H1 (cell line): ENCODE results near the gene PAIP2. TPM values are rescaled to one million over a fixed set of nuclear protein-coding genes. Genes with fewer than 3 reads are reported as not detected.

Experiments used
- CTCF ChIA-PET: fragments of 300-600 bp; sonication (Branson Sonifier 250); formaldehyde crosslinking; loops from one replicate; lab custom pipeline; 2021; ENCODE audit not compliant: partially characterized antibody; lab: Charles Lee
- POLR2A ChIA-PET: fragments of 300-600 bp; sonication (Branson Sonifier 250); formaldehyde crosslinking; loops from one replicate; lab custom pipeline; 2021; ENCODE audit warnings: inconsistent platforms; ENCODE audit not compliant: partially characterized antibody; lab: Charles Lee
- DNase-seq, 2 experiments: peaks; one replicate each; pipeline versions ENCODE4 v3.0.0 to v3.0.0-alpha.2; 2010 to 2022; ENCODE audit warnings: low spot score in 2 of 2, low read depth in 1 of 2, mixed read lengths in 1 of 2
- FAIRE-seq: peaks from 2 replicates; lab custom pipeline; 2011; peaks lifted over from hg19 to GRCh38; lab: Jason Lieb, UNC
- H2AFZ ChIP-seq: 2 replicates; pipeline ENCODE4 v1.8.1; 2012; ENCODE audit warnings: low read length, inconsistent platforms
- H2AK5ac ChIP-seq: 2 replicates; pipeline ENCODE4 v1.6.1; 2013; ENCODE audit warnings: low read depth, low read length
- H2BK120ac ChIP-seq: replicated peaks from 2 replicates; pipeline ENCODE3; 2013; ENCODE audit warnings: low read depth, low read length, inconsistent platforms
- H2BK12ac ChIP-seq: 2 replicates; pipeline ENCODE4 v1.6.1; 2013; ENCODE audit warnings: low read depth, low read length
- H2BK15ac ChIP-seq: 2 replicates; pipeline ENCODE4 v1.6.1; 2013; ENCODE audit warnings: low read length
- H2BK20ac ChIP-seq: 2 replicates; pipeline ENCODE4 v1.6.1; 2013; ENCODE audit warnings: low read length
- H2BK5ac ChIP-seq: 2 replicates; pipeline ENCODE4 v1.6.1; 2013; ENCODE audit warnings: low read depth, low read length
- H3K14ac ChIP-seq: 2 replicates; pipeline ENCODE4 v1.6.1; 2013; ENCODE audit warnings: inconsistent platforms; ENCODE audit not compliant: insufficient read length
- H3K18ac ChIP-seq: 2 replicates; pipeline ENCODE4 v1.6.1; 2013; ENCODE audit warnings: low read length; ENCODE audit errors: extremely low read depth
- H3K23ac ChIP-seq: 2 replicates; pipeline ENCODE4 v1.6.1; 2013; ENCODE audit warnings: inconsistent platforms; ENCODE audit not compliant: insufficient read length
- H3K23me2 ChIP-seq: 2 replicates; pipeline ENCODE4 v1.6.1; 2013; ENCODE audit warnings: low read depth, low read length
- H3K27ac ChIP-seq: 2 replicates; pipeline ENCODE4 v1.6.1; 2011; ENCODE audit warnings: low read depth, low read length, inconsistent platforms
- H3K27me3 ChIP-seq, 4 experiments: replicated peaks in 1 of 4; 1 replicate in 1 of 4; 2 replicates in 3 of 4; pipeline versions ENCODE4 v1.6.1 to v1.8.1; 2011 to 2013; ENCODE audit warnings: low read length in 3 of 4, mild to moderate bottlenecking in 3 of 4, inconsistent platforms in 2 of 4, mixed read lengths in 2 of 4, moderate library complexity in 1 of 4; ENCODE audit not compliant: control insufficient read depth in 3 of 4, insufficient read depth in 3 of 4; ENCODE audit errors: extremely low read depth in 1 of 4
- H3K36me3 ChIP-seq, 4 experiments: 2 replicates each; pipeline versions ENCODE4 v1.6.1 to v1.8.1; 2011 to 2013; ENCODE audit warnings: mild to moderate bottlenecking in 4 of 4, low read length in 3 of 4, moderate library complexity in 2 of 4, control low read depth in 1 of 4, inconsistent platforms in 1 of 4; ENCODE audit not compliant: insufficient read depth in 4 of 4, control insufficient read depth in 2 of 4
- H3K4ac ChIP-seq: replicated peaks from 2 replicates; pipeline ENCODE3; 2013; ENCODE audit warnings: low read length, low read depth, mixed read lengths, inconsistent platforms; ENCODE audit not compliant: insufficient read length
- H3K4me1 ChIP-seq, 4 experiments: replicated peaks in 1 of 4; 1 replicate in 1 of 4; 2 replicates in 3 of 4; pipeline versions ENCODE4 v1.6.1 to v1.8.1; 2011 to 2013; ENCODE audit warnings: low read length in 3 of 4, inconsistent platforms in 2 of 4, mixed read lengths in 1 of 4; ENCODE audit not compliant: insufficient read depth in 4 of 4, control insufficient read depth in 3 of 4
- H3K4me2 ChIP-seq, 2 experiments: 2 replicates each; pipeline versions ENCODE4 v1.6.1 to v1.8.1; 2011 to 2013; ENCODE audit warnings: low read depth in 2 of 2, low read length in 2 of 2, control low read depth in 1 of 2, inconsistent platforms in 1 of 2, mild to moderate bottlenecking in 1 of 2; ENCODE audit not compliant: insufficient read depth in 1 of 2
- H3K4me3 ChIP-seq, 4 experiments: fragments of 200-600, 300-600 bp in 1 of 4; sonication (generic), shearing (Covaris generic), sonication (Bioruptor Twin) in 1 of 4; 2 replicates each; pipeline versions ENCODE4 v1.5.1 to v1.8.1; 2011 to 2016; ENCODE audit warnings: low read length in 4 of 4, low read depth in 3 of 4, control low read depth in 2 of 4, inconsistent platforms in 2 of 4, mild to moderate bottlenecking in 2 of 4, mixed read lengths in 1 of 4, moderate library complexity in 1 of 4; ENCODE audit not compliant: insufficient read depth in 2 of 4; ENCODE audit errors: extremely low read depth in 1 of 4
- H3K56ac ChIP-seq: replicated peaks from 2 replicates; pipeline ENCODE3; 2013; ENCODE audit warnings: low read depth, mild to moderate bottlenecking, mixed read lengths, low read length, inconsistent platforms; ENCODE audit not compliant: insufficient read length
- H3K79me1 ChIP-seq: 2 replicates; pipeline ENCODE4 v1.6.1; 2013; ENCODE audit warnings: low read depth, low read length, control low read depth
- H3K79me2 ChIP-seq, 2 experiments: 2 replicates each; pipeline versions ENCODE4 v1.6.1 to v1.8.1; 2012 to 2013; ENCODE audit warnings: low read length in 2 of 2, mild to moderate bottlenecking in 2 of 2, inconsistent platforms in 1 of 2; ENCODE audit not compliant: insufficient read depth in 2 of 2, control insufficient read depth in 1 of 2
- H3K9ac ChIP-seq, 4 experiments: replicated peaks in 1 of 4; 1 replicate in 1 of 4; 2 replicates in 3 of 4; pipeline versions ENCODE4 v1.6.1 to v1.8.1; 2011 to 2013; ENCODE audit warnings: low read depth in 3 of 4, low read length in 3 of 4, control low read depth in 2 of 4, mild to moderate bottlenecking in 2 of 4, moderate library complexity in 2 of 4, inconsistent platforms in 1 of 4; ENCODE audit errors: extremely low read depth in 1 of 4
- H3K9me3 ChIP-seq, 2 experiments: 2 replicates each; pipeline versions ENCODE4 v1.6.1 to v1.8.1; 2012 to 2013; ENCODE audit warnings: mild to moderate bottlenecking in 2 of 2, moderate library complexity in 2 of 2, control low read depth in 1 of 2, inconsistent platforms in 1 of 2, low read depth in 1 of 2, low read length in 1 of 2, mixed read lengths in 1 of 2; ENCODE audit not compliant: insufficient read depth in 2 of 2
- H4K20me1 ChIP-seq, 2 experiments: replicated peaks in 1 of 2; 2 replicates each; pipeline versions ENCODE3 to v1.8.1; 2011 to 2013; ENCODE audit warnings: inconsistent platforms in 2 of 2, low read length in 2 of 2, mild to moderate bottlenecking in 1 of 2; ENCODE audit not compliant: insufficient read depth in 2 of 2, control insufficient read depth in 1 of 2
- H4K5ac ChIP-seq: 2 replicates; pipeline ENCODE4 v1.6.1; 2013; ENCODE audit warnings: low read length, low read depth, mixed read lengths, inconsistent platforms; ENCODE audit not compliant: insufficient read length
- H4K8ac ChIP-seq: 2 replicates; pipeline ENCODE4 v1.8.0; 2013; ENCODE audit warnings: mild to moderate bottlenecking, moderate library complexity, low read length, inconsistent platforms; ENCODE audit not compliant: insufficient read depth; ENCODE audit errors: extremely low read depth
- H4K91ac ChIP-seq: replicated peaks from 2 replicates; pipeline ENCODE3; 2013; ENCODE audit warnings: low read length, mixed read lengths, inconsistent platforms; ENCODE audit not compliant: insufficient read length
- CEBPB ChIP-seq: IDR thresholded peaks from 2 replicates; pipeline ENCODE4 v1.6.1; 2012; ENCODE audit warnings: low read depth, low read length
- RFX5 ChIP-seq: IDR thresholded peaks from 2 replicates; pipeline ENCODE4 v1.6.1; 2011; ENCODE audit warnings: low read depth, low read length, improper control_type of control experiment, borderline replicate concordance
- WGBS, 2 experiments: shearing (Covaris generic) in 1 of 2; methylation state at CpG; one replicate each; pipeline versions ENCODE4 v1.1.6 to v1.1.7; 2013 to 2015; ENCODE audit warnings: low lambda C conversion rate in 2 of 2, mixed read lengths in 2 of 2, inconsistent platforms in 1 of 2, low coverage in 1 of 2, missing lambda C conversion rate in 1 of 2; ENCODE audit not compliant: insufficient replicate concordance in 2 of 2, insufficient coverage in 1 of 2, insufficient read length in 1 of 2; ENCODE audit errors: extremely low coverage in 1 of 2, missing lambda C conversion rate in 1 of 2; 5-methylcytosine and 5-hydroxymethylcytosine counted together
- polyA plus RNA-seq, 7 experiments: library from polyadenylated mRNA; depleted of rRNA in 3 of 7; stranded (reverse) in 5 of 7; unstranded in 2 of 7; fragments of >200 nt in 5 of 7; fragments of 200-250 nt in 2 of 7; gene quantifications; 1 replicate in 5 of 7; 2 replicates in 1 of 7; 4 replicates in 1 of 7; pipeline versions ENCODE4 v1.2.1 to v1.2.3, GENCODE V29; 2011 to 2013; ENCODE audit warnings: missing spikeins in 2 of 7, mixed read lengths in 2 of 7
- total RNA-seq: library from RNA; stranded (reverse); fragmentation: NEBNext Ultra II Directional; extraction: Animal tissue kit (Norgen Biotek cat#: 25700); gene quantifications from 2 replicates; pipeline ENCODE4 v1.2.1, GENCODE V29; 2021

Gene PAIP2
- total and polyA plus RNA-seq, 2 of the 8 experiments (the other 6 are each of a cell fraction or from before 2014, with no cell fraction given): 87.6 to 162 TPM

- FAIRE-seq: no peak
- ChIA-PET POLR2A (interaction anchor here (1.1 kb wide), 1 partner anchor 42 kb away, joined by 3 read pairs; the partner anchor contains the start of gene PAIP2), CTCF (interaction anchor here (1.2 kb wide), 1 partner anchor 252 kb away, joined by 3 read pairs; no protein-coding TSS in a partner anchor)
Measured at GRCh38 chr5:139383275-139383992, 41.8 kb downstream of the PAIP2 start, which contains the start of gene SLC23A1. SLC23A1 (minus strand) TSS chr5:139383297; CDS start chr5:139383253, 44 bp downstream.

More at GRCh38 chr5:139383275-139383992, 41.8 kb downstream of the PAIP2 start, which contains the start of gene SLC23A1:
- Histone ChIP-seq H4K8ac (no peak within 1 kb of the TSS; the same call in 1 of the 2 replicates), H2AK5ac (no peak within 1 kb of the TSS), H3K27me3 (no peaks in the 10 kb centered on the region), H3K79me1 (no peaks in the 10 kb centered on the region; the same call in 1 of the 2 replicates), H2BK20ac (no peak within 1 kb of the TSS), H3K14ac (no peak within 1 kb of the TSS), H3K4me1 (peaks cover 3 to 17% (median 7%) of the 10 kb centered on the region in 4 experiments), H3K27ac (no peak within 1 kb of the TSS), H3K23me2 (no peaks in the 10 kb centered on the region), H3K4ac (no peak within 1 kb of the TSS), H3K4me2 (no peak within 1 kb of the TSS), H4K5ac (no peak within 1 kb of the TSS), H2BK5ac (no peak within 1 kb of the TSS), H3K4me3 (no peak within 1 kb of the TSS), H2BK15ac (no peak within 1 kb of the TSS; the same call in 1 of the 2 replicates), H3K18ac (no peak within 1 kb of the TSS), H3K23ac (no peak within 1 kb of the TSS), H3K56ac (no peak within 1 kb of the TSS), H3K36me3 (no peaks in the 10 kb centered on the region), H2BK12ac (no peak within 1 kb of the TSS), H3K9ac (no peak within 1 kb of the TSS), H2AFZ (no peak within 1 kb of the TSS), H3K79me2 (no peaks in the 10 kb centered on the region), H3K9me3 (no peaks in the 10 kb centered on the region), H4K20me1 (peaks cover 0 to 2% of the 10 kb centered on the region in 2 experiments), H2BK120ac (no peak within 1 kb of the TSS), H4K91ac (no peak within 1 kb of the TSS)
- peak; percentile 44; the same call in 1 of the 2 replicates for TF ChIP-seq CEBPB
- TF ChIP-seq RFX5: no peak
- WGBS, 2 experiments: 90% methylated on average over 10 of the region's 10 CpGs; no CpG with 5 or more reads in 1 of the 2 experiments
- no peak for DNase-seq
